Activated CD4-positive, alpha-beta memory T cell treated with anti-CD3 and anti-CD28 coated beads, Interleukin-2, amount 10 ng/mL, durations not matched to agents 7 days and 5 days (primary cell): ENCODE data around the gene ARHGAP40. TPM values are rescaled to one million over a fixed set of nuclear protein-coding genes. Genes with fewer than 3 reads are reported as not detected.

ENCODE experiments used
- CTCF ChIA-PET: fragments of 350-600 bp; sonication (Branson Sonifier 250); formaldehyde crosslinking; loops from one replicate; lab custom pipeline; 2021; ENCODE audit warnings: antibody characterized with exemption, inconsistent platforms; lab: Charles Lee
- POLR2A ChIA-PET: fragments of 350-600 bp; sonication (Branson Sonifier 250); formaldehyde crosslinking; loops from one replicate; lab custom pipeline; 2021; ENCODE audit warnings: antibody characterized with exemption; lab: Charles Lee
- DNase-seq: peaks from one replicate; pipeline ENCODE4 v3.0.0-alpha.2; 2020
- H3K27ac Mint-ChIP-seq: one replicate; pipeline ENCODE4 v1.8.0; 2021; ENCODE audit warnings: mild to moderate bottlenecking, mixed read lengths
- H3K27me3 Mint-ChIP-seq: one replicate; pipeline ENCODE4 v1.8.0; 2021; ENCODE audit warnings: mixed read lengths
- H3K36me3 Mint-ChIP-seq: one replicate; pipeline ENCODE4 v1.8.0; 2021; ENCODE audit warnings: low read depth, mixed read lengths
- H3K4me1 Mint-ChIP-seq: one replicate; pipeline ENCODE4 v1.8.0; 2021; ENCODE audit warnings: mixed read lengths
- H3K4me3 Mint-ChIP-seq: one replicate; pipeline ENCODE4 v1.8.0; 2021; ENCODE audit warnings: mild to moderate bottlenecking, mixed read lengths
- H3K9me3 Mint-ChIP-seq: one replicate; pipeline ENCODE4 v1.8.0; 2021; ENCODE audit warnings: mixed read lengths
- total RNA-seq, 2 experiments: library from RNA; stranded (reverse); gene quantifications; one replicate each; pipeline ENCODE4 v1.2.3, GENCODE V29; 2021

The ARHGAP40 gene
- total RNA-seq, 2 experiments from 2014 or later = not detected

DNA sequence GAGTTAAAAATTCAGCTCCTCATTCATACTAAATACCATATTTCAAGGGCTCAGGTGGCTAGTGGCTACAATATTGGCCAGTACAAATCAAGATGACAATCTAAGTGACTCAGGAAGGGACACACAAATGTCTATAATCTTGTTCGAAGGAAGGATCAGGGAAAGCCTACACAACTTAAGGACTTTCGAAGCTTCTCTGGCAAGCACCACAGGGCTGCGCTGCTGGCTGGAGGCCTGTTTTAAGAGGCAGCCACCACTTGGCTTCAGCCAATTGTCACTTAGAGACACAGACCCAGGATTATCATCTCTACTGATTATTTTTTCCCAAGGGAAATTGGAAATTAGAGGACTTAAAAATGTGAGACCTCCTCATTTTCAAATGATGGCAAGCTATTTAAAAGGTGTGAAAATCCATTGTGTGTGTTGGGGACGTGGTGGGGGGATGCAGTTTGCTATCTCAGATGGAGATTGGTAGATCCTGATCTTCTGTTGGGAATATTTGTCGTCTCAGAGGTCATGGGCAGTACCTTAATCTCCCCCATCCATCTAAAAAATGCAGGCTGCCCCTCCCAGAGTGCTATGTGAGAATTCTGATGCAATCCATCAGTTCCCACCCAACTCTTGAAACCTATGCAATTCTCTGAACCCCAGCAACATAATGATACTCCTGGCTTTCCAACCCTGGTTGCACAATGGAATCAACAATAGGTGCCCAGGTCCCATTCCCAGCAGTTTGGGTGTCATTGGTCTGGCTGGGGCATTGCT is 11.3 kb downstream of the ARHGAP40 start:
- Mint-ChIP-seq H3K9me3 (no peaks in the 10 kb centered on the region), H3K4me1 (no peaks in the 10 kb centered on the region), H3K36me3 (no peaks in the 10 kb centered on the region), H3K27me3 (peaks cover 25% of the 10 kb centered on the region), H3K4me3 (no peak overlapping the region), H3K27ac (no peak overlapping the region)
- ChIA-PET CTCF (no interaction called here), POLR2A (no interaction called here)
- DNase-seq = no peak

DNA sequence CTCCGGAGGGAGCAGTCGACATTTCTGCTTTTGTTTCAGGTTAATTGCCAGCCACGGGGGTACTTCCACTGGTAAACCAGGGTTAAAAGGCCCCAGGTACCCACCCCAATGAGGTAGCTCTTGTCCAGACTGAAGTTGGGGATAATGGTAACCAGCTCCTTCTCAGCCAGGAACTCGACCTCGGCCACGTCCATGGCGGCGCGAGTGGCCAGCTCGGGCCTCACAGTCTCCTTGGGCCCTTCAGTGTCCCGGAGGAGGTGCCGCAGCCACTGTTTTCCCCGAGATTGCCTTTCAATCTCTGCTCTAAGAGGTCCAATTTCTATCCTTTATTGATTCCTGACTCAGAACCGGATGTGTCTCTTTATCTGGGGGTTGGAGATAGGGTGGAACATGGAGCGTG is 13.7 kb downstream of the ARHGAP40 start:
- Mint-ChIP-seq H3K4me1 (no peaks in the 10 kb centered on the region), H3K27me3 (peaks cover 28% of the 10 kb centered on the region), H3K36me3 (no peaks in the 10 kb centered on the region), H3K27ac (no peak overlapping the region), H3K4me3 (no peak overlapping the region), H3K9me3 (no peaks in the 10 kb centered on the region)
- POLR2A ChIA-PET = no interaction called here
- no peak for DNase-seq
- CTCF ChIA-PET = no interaction called here

DNA sequence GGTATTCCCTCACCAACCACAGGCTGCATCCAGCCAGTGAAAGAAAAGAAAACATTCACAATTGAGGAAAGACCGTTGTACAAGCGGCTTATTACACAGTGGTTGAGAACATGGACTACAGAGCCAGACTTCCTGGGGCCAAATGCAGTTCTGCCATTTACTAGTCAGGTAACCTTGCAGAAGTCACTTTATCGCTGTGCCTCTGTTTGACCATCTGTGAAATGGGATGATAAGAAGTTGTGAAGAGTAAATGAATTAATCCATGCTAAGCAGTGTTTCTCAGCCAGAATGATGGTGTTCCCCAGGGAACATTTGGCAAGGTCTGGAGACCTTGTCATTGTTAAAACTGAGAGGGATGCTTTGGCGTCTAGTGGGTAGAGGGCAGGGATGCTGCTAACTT is 14.8 kb downstream of the ARHGAP40 start:
- H3K27me3 Mint-ChIP-seq = peaks cover 34% of the 10 kb centered on the region
- POLR2A ChIA-PET = no interaction called here
- H3K4me1 Mint-ChIP-seq = no peaks in the 10 kb centered on the region

DNA sequence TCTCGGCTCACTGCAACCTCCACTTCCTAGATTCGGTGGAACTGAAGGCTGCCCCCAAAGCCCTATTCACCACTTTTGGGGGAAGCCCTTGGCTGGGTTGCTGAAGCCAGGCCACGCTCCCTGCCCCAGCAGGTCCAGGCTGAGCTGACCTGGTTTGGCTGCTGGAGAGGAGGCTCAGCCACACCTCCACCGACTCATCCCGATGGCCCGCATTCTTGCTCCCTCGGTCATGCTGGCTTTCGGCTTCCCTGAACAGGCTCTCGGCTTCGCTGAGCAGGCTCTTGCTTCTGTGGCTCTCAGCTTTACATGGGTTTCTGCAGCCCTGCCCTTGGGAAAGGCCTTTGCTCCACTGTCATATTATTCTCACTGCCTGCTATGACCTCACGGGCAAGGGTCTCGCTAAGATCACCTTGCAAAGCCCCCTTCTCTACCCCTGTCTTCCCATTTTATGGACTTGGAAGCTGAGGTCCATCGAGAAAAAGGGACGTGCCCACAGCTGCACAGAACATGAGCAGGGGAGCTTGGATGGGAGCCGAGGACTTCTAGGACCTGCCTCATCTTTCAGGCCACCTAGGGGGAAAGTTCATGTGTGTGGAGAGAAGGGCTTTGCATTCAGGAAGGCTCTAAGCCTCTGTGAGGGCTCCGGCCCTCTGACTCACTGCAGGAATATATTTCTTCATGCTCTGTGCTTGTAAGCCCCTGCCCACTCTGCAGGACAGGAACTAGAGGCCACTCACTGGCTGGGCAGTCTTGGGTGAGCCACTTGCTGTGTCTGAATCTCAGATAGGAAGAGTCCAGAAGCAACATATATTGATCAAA is 15.6 kb downstream of the ARHGAP40 start:
- no peaks in the 10 kb centered on the region for H3K4me1 Mint-ChIP-seq
- H3K4me3 Mint-ChIP-seq = no peak overlapping the region
- H3K27me3 Mint-ChIP-seq = peaks cover 34% of the 10 kb centered on the region
- no peaks in the 10 kb centered on the region for H3K9me3 Mint-ChIP-seq
- no peak for DNase-seq
- CTCF ChIA-PET = no interaction called here
- no peak overlapping the region for H3K27ac Mint-ChIP-seq
- POLR2A ChIA-PET = no interaction called here
- H3K36me3 Mint-ChIP-seq = no peaks in the 10 kb centered on the region

More for the DNA sequence above, 14.8 kb downstream of the ARHGAP40 start:
- H3K9me3 Mint-ChIP-seq = no peaks in the 10 kb centered on the region
- CTCF ChIA-PET = no interaction called here
- no peak for DNase-seq
- H3K36me3 Mint-ChIP-seq = no peaks in the 10 kb centered on the region
- no peak overlapping the region for H3K4me3 Mint-ChIP-seq
- no peak overlapping the region for H3K27ac Mint-ChIP-seq

DNA sequence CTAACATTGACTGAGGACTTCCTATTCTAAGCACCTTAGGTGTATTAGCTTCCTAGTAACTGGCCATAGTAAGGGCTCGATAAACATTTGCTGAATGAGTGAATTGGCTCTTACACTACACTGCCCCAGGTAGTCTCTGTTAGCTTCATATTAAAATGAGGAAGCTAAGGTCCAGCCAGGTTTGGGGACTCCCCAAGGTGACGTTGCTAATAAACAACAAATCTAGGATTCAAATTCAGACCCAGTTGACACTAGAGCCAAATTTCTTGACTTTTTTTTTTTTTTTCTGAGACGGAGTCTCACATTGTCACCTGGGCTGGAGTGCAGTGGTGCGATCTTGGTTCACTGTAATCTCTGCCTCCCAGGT is 16.2 kb downstream of the ARHGAP40 start:
- CTCF ChIA-PET = no interaction called here
- no peaks in the 10 kb centered on the region for H3K36me3 Mint-ChIP-seq

DNA sequence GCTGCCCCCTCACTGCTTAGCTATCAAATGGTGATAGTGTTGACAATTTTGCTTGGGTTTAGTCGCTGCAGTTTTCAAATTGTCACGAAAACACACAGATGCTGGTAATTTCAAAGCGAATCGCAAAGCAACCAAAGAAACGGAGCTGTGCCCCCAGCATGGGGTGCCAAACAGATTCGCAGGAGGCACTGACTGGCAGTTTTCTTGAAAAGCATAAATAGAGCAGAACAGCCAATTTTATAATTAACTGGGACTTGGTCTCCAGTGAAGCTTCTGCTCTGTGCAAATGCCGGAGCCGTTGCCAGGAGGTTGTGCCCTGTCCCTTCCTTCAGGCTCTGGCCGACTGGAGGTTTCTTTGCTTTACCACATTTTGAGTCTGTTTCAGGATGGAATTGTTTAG is 18.8 kb downstream of the ARHGAP40 start:
- no peaks in the 10 kb centered on the region for H3K9me3 Mint-ChIP-seq
- no peaks in the 10 kb centered on the region for H3K4me1 Mint-ChIP-seq
- H3K36me3 Mint-ChIP-seq = no peaks in the 10 kb centered on the region
- CTCF ChIA-PET = no interaction called here
- POLR2A ChIA-PET = no interaction called here
- H3K27ac Mint-ChIP-seq = no peak overlapping the region
- H3K4me3 Mint-ChIP-seq = no peak overlapping the region
- peaks cover 24% of the 10 kb centered on the region for H3K27me3 Mint-ChIP-seq
- DNase-seq = no peak

More for the DNA sequence above, 16.2 kb downstream of the ARHGAP40 start:
- H3K4me1 Mint-ChIP-seq = no peaks in the 10 kb centered on the region
- POLR2A ChIA-PET = no interaction called here
- H3K27me3 Mint-ChIP-seq = peaks cover 30% of the 10 kb centered on the region
- H3K9me3 Mint-ChIP-seq = no peaks in the 10 kb centered on the region
- H3K27ac Mint-ChIP-seq = no peak overlapping the region
- no peak overlapping the region for H3K4me3 Mint-ChIP-seq
- no peak for DNase-seq

DNA sequence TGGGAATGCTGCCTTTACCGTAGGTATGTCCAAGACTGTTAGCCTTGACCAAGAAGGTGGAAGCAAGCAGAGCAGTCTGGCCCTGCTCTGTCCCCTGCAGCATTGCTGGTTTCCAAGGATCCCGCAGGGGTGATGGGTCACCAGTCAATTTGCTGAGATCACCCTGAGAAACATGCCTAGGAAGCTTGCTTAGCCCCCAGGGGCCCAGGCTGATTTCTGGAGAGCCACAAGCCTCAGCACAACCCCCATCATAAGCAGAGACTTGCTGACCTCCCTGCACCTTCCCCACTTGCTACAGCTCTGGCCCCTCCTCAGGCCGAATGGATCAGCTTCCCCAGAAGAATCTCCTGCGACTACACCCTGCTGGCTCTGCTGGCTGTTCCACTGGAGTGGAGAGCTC is 21.5 kb downstream of the ARHGAP40 start:
- no peaks in the 10 kb centered on the region for H3K4me1 Mint-ChIP-seq
- H3K4me3 Mint-ChIP-seq = no peak overlapping the region
- no peak for DNase-seq
- POLR2A ChIA-PET = no interaction called here
- H3K9me3 Mint-ChIP-seq = no peaks in the 10 kb centered on the region
- CTCF ChIA-PET = no interaction called here
- peaks cover 16% of the 10 kb centered on the region for H3K27me3 Mint-ChIP-seq
- no peaks in the 10 kb centered on the region for H3K36me3 Mint-ChIP-seq
- no peak overlapping the region for H3K27ac Mint-ChIP-seq

DNA sequence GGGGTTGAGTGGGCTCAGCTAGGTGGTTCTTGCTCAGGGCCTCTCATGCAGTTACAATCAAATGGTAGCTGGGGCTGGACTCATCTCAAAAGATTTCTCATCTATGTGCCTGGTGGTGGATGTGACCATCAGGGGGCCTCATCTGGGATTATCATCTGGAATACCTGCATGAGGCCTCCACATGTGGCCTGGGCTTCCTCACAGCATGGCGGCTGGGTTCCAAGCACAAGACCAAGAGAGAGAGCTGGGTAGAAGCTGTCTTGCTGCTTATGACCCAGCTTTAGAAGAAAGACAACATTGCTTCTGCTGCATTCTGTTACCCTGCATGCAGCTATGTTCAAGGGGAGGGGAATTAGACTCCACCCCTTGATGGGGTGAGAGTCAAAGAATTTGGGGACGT is 22.5 kb downstream of the ARHGAP40 start:
- ChIA-PET POLR2A (no interaction called here), CTCF (no interaction called here)
- no peak overlapping the region for H3K4me3 Mint-ChIP-seq
- H3K9me3 Mint-ChIP-seq = no peaks in the 10 kb centered on the region
- H3K4me1 Mint-ChIP-seq = no peaks in the 10 kb centered on the region
- DNase-seq = no peak
- no peak overlapping the region for H3K27ac Mint-ChIP-seq
- peaks cover 9% of the 10 kb centered on the region for H3K27me3 Mint-ChIP-seq
- H3K36me3 Mint-ChIP-seq = no peaks in the 10 kb centered on the region

DNA sequence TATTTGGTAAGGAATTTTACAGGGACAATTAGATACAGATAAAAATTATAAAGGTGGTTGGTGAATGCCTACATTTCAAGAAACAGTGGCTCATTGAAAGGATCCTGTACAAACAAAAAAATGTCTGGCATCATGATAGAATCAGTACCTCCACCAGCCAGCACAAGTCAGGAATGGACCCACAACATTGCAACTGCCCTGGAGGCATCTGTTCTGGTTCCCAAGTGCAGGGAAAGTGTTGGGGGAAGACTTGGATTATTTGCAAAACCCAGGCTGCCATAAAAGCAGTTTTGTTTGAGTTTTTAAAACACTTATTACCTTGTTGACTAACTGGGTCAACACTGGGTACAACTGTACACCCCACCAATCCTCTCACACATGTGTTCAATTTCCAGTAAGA is 24.3 kb downstream of the ARHGAP40 start:
- no peak overlapping the region for H3K27ac Mint-ChIP-seq
- H3K4me1 Mint-ChIP-seq = no peaks in the 10 kb centered on the region
- CTCF ChIA-PET = no interaction called here
- no peaks in the 10 kb centered on the region for H3K36me3 Mint-ChIP-seq
- POLR2A ChIA-PET = no interaction called here
- H3K27me3 Mint-ChIP-seq = peaks cover 6% of the 10 kb centered on the region
- no peak overlapping the region for H3K4me3 Mint-ChIP-seq
- no peak for DNase-seq
- no peaks in the 10 kb centered on the region for H3K9me3 Mint-ChIP-seq

DNA sequence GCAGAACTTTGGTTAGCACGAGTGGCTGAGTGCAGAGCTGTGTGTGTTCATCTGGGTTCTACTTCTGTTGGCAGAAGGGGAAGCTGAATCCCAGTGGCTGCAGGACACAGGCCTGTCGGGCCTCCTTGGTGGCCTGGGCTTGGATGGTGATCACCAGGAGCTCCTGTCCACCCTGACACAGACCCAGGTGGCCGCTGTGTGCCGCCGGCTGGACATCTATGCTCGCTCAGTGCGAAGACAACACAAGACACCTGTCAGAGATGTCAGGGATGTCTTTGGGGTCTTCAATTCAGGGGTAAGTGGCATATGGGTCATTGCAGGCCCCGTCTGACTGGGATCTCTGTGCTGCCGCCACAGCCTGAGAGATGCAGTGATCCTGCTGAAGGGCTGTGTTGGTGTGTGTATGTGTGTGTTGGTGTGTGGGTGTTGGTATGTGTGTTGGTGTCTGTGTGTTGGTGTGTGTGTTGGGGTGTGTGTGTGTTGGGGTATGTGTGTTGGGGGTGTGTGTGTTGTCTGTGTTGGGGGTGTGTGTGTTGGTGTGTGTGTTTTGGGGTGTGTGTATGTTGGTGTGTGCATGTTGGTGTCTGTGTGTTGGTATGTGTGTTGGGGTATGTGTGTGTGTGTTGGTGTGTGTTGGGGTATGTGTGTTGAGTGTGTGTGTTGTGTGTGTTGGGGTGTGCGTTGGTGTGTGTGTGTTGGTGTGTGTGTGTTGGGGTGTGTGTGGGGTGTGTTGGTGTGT is 25.5 kb downstream of the ARHGAP40 start:
- no peaks in the 10 kb centered on the region for H3K9me3 Mint-ChIP-seq
- H3K36me3 Mint-ChIP-seq = no peaks in the 10 kb centered on the region
- ChIA-PET CTCF (no interaction called here), POLR2A (no interaction called here)
- H3K4me3 Mint-ChIP-seq = no peak overlapping the region
- peaks cover 3% of the 10 kb centered on the region for H3K27me3 Mint-ChIP-seq
- no peak for DNase-seq
- H3K4me1 Mint-ChIP-seq = no peaks in the 10 kb centered on the region
- no peak overlapping the region for H3K27ac Mint-ChIP-seq

DNA sequence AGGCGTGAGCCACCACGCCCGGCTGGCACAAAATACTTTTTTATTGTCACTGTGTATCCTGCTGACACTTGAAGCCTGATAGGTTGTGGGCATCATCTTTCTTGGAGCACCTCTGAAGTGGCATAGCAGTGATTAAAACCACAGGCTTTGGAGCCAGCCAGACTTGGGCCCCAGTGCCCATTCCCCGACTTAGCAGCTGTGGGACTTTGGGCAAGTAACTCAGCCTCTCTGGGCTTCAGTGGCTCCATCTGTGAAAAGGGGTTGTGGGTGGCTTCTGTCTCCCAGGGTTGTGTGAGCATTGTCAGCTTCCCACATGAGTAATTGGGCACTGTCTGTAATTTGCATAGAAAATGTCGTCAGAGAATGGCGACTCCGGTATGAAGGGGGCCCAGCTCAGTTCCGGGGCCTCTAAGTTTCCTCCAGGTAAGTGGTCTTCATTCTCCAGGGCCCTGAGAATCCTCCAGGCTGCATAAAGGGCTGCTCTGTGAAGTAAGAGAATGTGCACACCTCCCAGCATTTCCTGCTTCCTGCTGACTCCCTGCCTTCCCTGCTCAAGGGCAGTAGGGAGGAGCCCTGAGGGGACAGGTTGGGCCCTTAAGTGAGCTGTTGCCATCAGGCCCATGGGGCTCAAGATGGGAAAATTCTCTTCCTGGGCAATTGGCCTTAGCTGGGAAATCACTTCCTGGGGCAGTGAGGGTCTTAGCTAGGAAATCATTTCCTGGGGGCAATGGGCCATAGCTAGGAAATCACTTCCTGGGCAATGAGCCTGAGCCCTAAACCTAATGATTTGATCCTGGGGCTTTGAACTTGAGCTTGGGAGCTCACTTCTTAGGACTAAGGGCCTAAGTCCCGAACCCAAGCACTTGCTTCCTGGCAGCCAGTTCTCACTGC is 27.2 kb downstream of the ARHGAP40 start:
- H3K9me3 Mint-ChIP-seq = no peaks in the 10 kb centered on the region
- H3K27me3 Mint-ChIP-seq = peaks cover 3% of the 10 kb centered on the region
- no peak overlapping the region for H3K4me3 Mint-ChIP-seq
- no peaks in the 10 kb centered on the region for H3K4me1 Mint-ChIP-seq
- CTCF ChIA-PET = no interaction called here
- POLR2A ChIA-PET = no interaction called here
- H3K27ac Mint-ChIP-seq = no peak overlapping the region
- no peak for DNase-seq
- no peaks in the 10 kb centered on the region for H3K36me3 Mint-ChIP-seq

DNA sequence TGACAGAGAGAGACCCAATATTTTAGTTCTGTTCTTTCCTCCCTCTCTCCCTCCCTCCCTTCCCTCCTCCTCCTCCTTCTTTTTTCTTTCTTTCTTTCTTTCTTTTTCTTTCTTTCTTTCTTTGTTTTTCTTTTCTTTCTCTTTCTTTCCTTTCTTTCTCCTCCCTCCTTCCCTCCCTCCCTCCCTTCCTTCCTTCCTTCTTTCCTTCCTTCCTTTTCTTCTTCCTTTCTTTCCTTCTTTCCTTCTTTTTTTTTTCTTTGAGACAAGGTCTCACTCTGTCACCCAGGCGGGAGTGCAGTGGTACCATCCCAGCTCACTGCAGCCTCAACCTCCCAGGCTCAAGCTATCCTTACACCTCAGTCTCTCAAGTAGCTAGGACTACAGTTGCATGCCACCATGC is 28.4 kb downstream of the ARHGAP40 start:
- H3K27ac Mint-ChIP-seq = no peak overlapping the region
- no peak for DNase-seq

More for the DNA sequence above, 28.4 kb downstream of the ARHGAP40 start:
- ChIA-PET POLR2A (no interaction called here), CTCF (no interaction called here)
- H3K27me3 Mint-ChIP-seq = peaks cover 7% of the 10 kb centered on the region
- H3K4me3 Mint-ChIP-seq = no peak overlapping the region
- H3K9me3 Mint-ChIP-seq = no peaks in the 10 kb centered on the region
- H3K4me1 Mint-ChIP-seq = no peaks in the 10 kb centered on the region
- H3K36me3 Mint-ChIP-seq = no peaks in the 10 kb centered on the region
